ENCODE results near the gene CELA1.

Gene CELA1

DNA sequence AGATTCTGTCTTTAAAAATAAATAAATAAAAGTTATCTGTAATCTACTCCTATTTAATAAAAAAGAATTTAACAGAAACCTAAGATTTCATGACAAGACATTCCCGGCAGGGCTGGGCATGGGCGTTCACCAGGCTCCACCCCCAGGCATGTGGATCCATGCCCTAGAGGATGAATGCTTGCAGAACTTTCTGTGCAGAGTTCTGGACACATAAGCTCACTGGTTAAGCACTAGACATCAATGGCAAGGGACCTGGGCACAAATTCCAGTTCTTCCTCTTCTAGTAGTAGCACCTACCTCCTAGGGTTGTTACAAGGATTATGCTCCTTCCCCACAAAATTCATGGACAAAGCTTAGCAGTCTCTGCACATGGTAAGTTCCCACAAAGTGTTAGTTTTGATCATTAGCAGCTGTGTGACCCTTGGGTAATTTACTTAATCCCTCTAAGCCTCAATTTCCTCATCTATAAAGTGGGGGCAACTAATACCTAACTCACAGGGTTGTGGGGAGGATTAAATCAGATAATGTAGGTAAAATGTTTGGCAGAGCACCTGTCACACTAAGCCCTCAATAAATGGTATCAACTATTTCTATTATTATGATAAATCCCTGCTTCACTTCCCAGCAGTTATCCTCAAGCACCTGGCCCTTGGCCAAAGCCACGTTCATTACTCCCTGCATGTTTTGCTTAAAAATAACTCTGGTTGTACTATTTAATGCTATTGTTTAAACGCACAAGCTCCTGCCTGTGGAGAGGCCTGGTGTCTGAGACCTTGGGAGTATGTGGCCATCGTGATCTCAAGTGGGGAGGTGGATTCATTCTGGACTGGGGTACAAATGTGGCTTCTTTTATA, 35.0 kb upstream of the CELA1 start:
- Histone ChIP-seq H3K27me3 (ENCODE audit: insufficient read depth, insufficient read length) (no peaks in the 10 kb centered on the region), H3K36me3 (ENCODE audit: insufficient read depth, insufficient read length, low read length) (peaks cover 76% of the 10 kb centered on the region), H3K4me1 (ENCODE audit: insufficient read depth, insufficient read length) (peaks cover 1% of the 10 kb centered on the region), H3K9me3 (ENCODE audit: insufficient read depth, low read length) (no peaks in the 10 kb centered on the region), H3K4me3 (ENCODE audit: insufficient read length, low read depth) (no peak overlapping the region), H3K9ac (ENCODE audit: insufficient read length, low read depth) (no peak overlapping the region)
- no peak for TF ChIP-seq SUZ12 (IDR thresholded peaks at IDR 0.05; ENCODE audit: extremely low read depth, insufficient read depth, insufficient read length)
- no peak for TF ChIP-seq YY1 (IDR thresholded peaks at IDR 0.05; ENCODE audit: insufficient read depth, insufficient read length)
- TF ChIP-seq ZNF274 (IDR thresholded peaks at IDR 0.05; ENCODE audit: low read depth, low read length), result no peak
- no peak for DNase-seq (ENCODE audit: low read depth, low spot score)

GRCh38 chr12:51379571-51379970, 33.1 kb upstream of the CELA1 start:
- H3K27me3 ChIP-seq (ENCODE audit: insufficient read depth, insufficient read length), result no peaks in the 10 kb centered on the region
- no peak overlapping the region for H3K4me3 ChIP-seq (ENCODE audit: insufficient read length, low read depth)
- H3K9ac ChIP-seq (ENCODE audit: insufficient read length, low read depth), result no peak overlapping the region
- H3K9me3 ChIP-seq (ENCODE audit: insufficient read depth, low read length), result no peaks in the 10 kb centered on the region
- peaks cover 85% of the 10 kb centered on the region for H3K36me3 ChIP-seq (ENCODE audit: insufficient read depth, insufficient read length, low read length)
- no peak for TF ChIP-seq YY1 (IDR thresholded peaks at IDR 0.05; ENCODE audit: insufficient read depth, insufficient read length)
- no peak for TF ChIP-seq ZNF274 (IDR thresholded peaks at IDR 0.05; ENCODE audit: low read depth, low read length)
- no peak for TF ChIP-seq SUZ12 (IDR thresholded peaks at IDR 0.05; ENCODE audit: extremely low read depth, insufficient read depth, insufficient read length)
- no peak for DNase-seq (ENCODE audit: low read depth, low spot score)
- no peaks in the 10 kb centered on the region for H3K4me1 ChIP-seq (ENCODE audit: insufficient read depth, insufficient read length)

DNA sequence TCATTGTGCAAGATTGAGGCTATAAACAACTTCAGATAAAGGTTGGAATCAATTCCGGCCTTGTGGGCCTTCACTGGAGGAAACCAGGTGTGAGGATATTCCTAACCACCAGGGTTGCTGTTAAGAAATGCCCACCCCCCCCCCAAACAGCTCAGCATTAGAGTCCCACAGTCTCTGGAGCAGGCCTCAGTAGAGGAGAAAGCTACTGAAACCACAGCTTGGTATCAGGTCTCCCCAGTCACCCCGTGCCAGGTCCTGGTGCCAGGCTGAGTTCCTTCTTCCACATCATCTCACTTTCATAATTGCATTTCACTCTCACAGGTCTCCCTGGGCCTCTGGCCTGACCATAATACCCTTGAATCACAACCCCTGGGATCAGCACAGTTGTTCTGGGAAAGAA, 32.3 kb upstream of the CELA1 start:
- H3K4me1 ChIP-seq (ENCODE audit: insufficient read depth, insufficient read length), result no peaks in the 10 kb centered on the region
- TF ChIP-seq SUZ12 (IDR thresholded peaks at IDR 0.05; ENCODE audit: extremely low read depth, insufficient read depth, insufficient read length) (no peak), YY1 (IDR thresholded peaks at IDR 0.05; ENCODE audit: insufficient read depth, insufficient read length) (no peak), ZNF274 (IDR thresholded peaks at IDR 0.05; ENCODE audit: low read depth, low read length) (no peak)
- H3K36me3 ChIP-seq (ENCODE audit: insufficient read depth, insufficient read length, low read length), result peaks cover 91% of the 10 kb centered on the region
- no peak overlapping the region for H3K9ac ChIP-seq (ENCODE audit: insufficient read length, low read depth)
- no peaks in the 10 kb centered on the region for H3K27me3 ChIP-seq (ENCODE audit: insufficient read depth, insufficient read length)
- DNase-seq (ENCODE audit: low read depth, low spot score), result no peak
- no peak overlapping the region for H3K4me3 ChIP-seq (ENCODE audit: insufficient read length, low read depth)
- no peaks in the 10 kb centered on the region for H3K9me3 ChIP-seq (ENCODE audit: insufficient read depth, low read length)

DNA sequence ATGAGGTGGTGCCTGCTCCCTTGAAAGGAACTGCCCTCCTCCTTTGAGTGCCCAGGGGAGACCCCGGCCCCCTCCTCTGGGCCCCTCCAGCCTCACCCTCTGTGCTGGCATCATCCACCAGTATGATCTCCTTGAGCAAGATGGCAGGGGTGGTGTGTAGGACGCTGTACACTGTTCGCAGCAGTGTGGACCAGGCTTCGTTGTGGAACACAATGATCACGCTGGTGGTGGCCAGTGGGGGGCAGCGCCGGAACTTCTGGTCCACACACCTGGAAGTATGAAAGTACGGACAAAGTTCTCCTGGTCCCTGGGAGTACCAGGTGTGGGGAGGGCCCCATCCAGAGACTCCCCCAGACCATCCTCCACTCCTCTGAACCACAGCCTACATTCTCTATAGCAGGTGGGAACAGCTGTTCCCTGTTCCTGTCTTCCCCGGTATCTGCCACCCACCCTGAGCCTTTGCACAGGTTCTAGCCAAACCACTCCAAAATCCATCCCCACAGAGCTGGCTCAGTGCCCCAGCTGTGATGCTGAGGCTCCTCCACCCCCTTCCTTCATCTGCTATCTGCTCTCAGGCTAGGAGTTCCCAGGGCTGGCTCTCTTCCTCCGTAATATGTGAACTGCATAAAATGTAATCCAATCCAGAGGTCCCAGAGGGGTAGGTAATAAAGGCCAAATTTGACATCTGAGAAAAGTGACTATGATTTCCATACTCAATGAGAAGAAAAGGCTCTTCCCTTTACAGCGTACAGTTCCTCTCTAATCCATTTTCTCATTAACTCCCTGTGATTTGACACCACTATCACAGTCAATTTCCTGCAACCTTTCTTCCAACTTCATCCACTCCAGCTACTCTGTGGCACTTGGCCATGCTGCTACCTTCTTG, 30.9 kb upstream of the CELA1 start:
- H3K9ac ChIP-seq (ENCODE audit: insufficient read length, low read depth), result no peak overlapping the region
- H3K36me3 ChIP-seq (ENCODE audit: insufficient read depth, insufficient read length, low read length), result peaks cover 92% of the 10 kb centered on the region
- TF ChIP-seq ZNF274 (IDR thresholded peaks at IDR 0.05; ENCODE audit: low read depth, low read length), result no peak
- TF ChIP-seq SUZ12 (IDR thresholded peaks at IDR 0.05; ENCODE audit: extremely low read depth, insufficient read depth, insufficient read length), result no peak
- TF ChIP-seq YY1 (IDR thresholded peaks at IDR 0.05; ENCODE audit: insufficient read depth, insufficient read length), result no peak
- H3K4me1 ChIP-seq (ENCODE audit: insufficient read depth, insufficient read length), result peaks cover 2% of the 10 kb centered on the region
- no peak overlapping the region for H3K4me3 ChIP-seq (ENCODE audit: insufficient read length, low read depth)
- H3K27me3 ChIP-seq (ENCODE audit: insufficient read depth, insufficient read length), result no peaks in the 10 kb centered on the region
- H3K9me3 ChIP-seq (ENCODE audit: insufficient read depth, low read length), result no peaks in the 10 kb centered on the region
- no peak for DNase-seq (ENCODE audit: low read depth, low spot score)

DNA sequence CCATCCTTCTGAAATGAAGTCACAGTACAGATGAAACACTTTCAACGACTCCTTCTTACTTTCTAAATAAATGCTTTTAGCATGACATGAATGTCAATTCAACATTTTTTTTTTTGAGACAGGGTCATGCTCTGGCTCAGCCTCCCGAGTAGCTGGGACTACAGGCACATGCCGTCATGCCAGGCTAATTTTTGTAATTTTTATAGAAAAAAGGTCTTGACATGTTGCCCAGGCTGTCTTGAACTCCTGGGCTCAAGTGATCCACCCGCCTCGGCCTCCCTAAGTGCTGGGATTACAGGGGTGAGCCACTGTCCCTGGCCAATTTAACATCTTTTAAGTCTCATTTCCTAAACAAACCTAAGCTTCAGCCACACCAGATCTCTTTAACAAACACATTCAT, 28.4 kb upstream of the CELA1 start:
- peaks cover 2% of the 10 kb centered on the region for H3K4me1 ChIP-seq (ENCODE audit: insufficient read depth, insufficient read length)
- H3K27me3 ChIP-seq (ENCODE audit: insufficient read depth, insufficient read length), result no peaks in the 10 kb centered on the region
- DNase-seq (ENCODE audit: low read depth, low spot score), result no peak
- TF ChIP-seq SUZ12 (IDR thresholded peaks at IDR 0.05; ENCODE audit: extremely low read depth, insufficient read depth, insufficient read length), result no peak
- TF ChIP-seq YY1 (IDR thresholded peaks at IDR 0.05; ENCODE audit: insufficient read depth, insufficient read length), result no peak
- TF ChIP-seq ZNF274 (IDR thresholded peaks at IDR 0.05; ENCODE audit: low read depth, low read length), result no peak
- no peak overlapping the region for H3K4me3 ChIP-seq (ENCODE audit: insufficient read length, low read depth)
- no peaks in the 10 kb centered on the region for H3K9me3 ChIP-seq (ENCODE audit: insufficient read depth, low read length)
- H3K36me3 ChIP-seq (ENCODE audit: insufficient read depth, insufficient read length, low read length), result peaks cover 77% of the 10 kb centered on the region
- H3K9ac ChIP-seq (ENCODE audit: insufficient read length, low read depth), result no peak overlapping the region

DNA sequence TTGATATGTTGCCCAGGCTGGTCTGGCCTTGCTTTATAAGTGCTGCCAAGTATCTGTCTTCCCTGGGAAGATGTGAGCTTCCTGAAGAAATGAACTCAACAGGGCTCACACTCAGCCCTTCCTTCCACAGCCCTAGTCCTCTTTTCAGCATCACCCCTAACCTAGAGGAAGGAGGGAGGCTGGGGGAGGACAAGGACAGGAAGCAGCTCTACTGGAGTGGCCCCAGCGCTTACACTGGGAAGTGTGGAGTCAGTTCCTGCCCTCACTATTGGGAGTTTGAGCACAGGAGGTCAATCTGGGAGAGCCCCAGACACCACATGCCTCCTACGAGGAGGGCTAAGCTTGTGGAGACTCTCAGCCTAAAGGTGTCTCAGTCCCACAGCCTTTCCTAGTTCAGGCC, 27.9 kb upstream of the CELA1 start:
- TF ChIP-seq SUZ12 (IDR thresholded peaks at IDR 0.05; ENCODE audit: extremely low read depth, insufficient read depth, insufficient read length) (no peak), ZNF274 (IDR thresholded peaks at IDR 0.05; ENCODE audit: low read depth, low read length) (no peak), YY1 (IDR thresholded peaks at IDR 0.05; ENCODE audit: insufficient read depth, insufficient read length) (no peak)
- H3K9ac ChIP-seq (ENCODE audit: insufficient read length, low read depth), result no peak overlapping the region
- no peaks in the 10 kb centered on the region for H3K9me3 ChIP-seq (ENCODE audit: insufficient read depth, low read length)
- H3K4me3 ChIP-seq (ENCODE audit: insufficient read length, low read depth), result no peak overlapping the region
- H3K36me3 ChIP-seq (ENCODE audit: insufficient read depth, insufficient read length, low read length), result peaks cover 77% of the 10 kb centered on the region
- H3K27me3 ChIP-seq (ENCODE audit: insufficient read depth, insufficient read length), result no peaks in the 10 kb centered on the region
- DNase-seq (ENCODE audit: low read depth, low spot score), result no peak
- H3K4me1 ChIP-seq (ENCODE audit: insufficient read depth, insufficient read length), result peaks cover 3% of the 10 kb centered on the region

GRCh38 chr12:51373187-51373586, 26.7 kb upstream of the CELA1 start:
- DNase-seq (ENCODE audit: low read depth, low spot score), result no peak
- Histone ChIP-seq H3K9me3 (ENCODE audit: insufficient read depth, low read length) (no peaks in the 10 kb centered on the region), H3K27me3 (ENCODE audit: insufficient read depth, insufficient read length) (no peaks in the 10 kb centered on the region), H3K9ac (ENCODE audit: insufficient read length, low read depth) (no peak overlapping the region), H3K4me1 (ENCODE audit: insufficient read depth, insufficient read length) (peaks cover 11% of the 10 kb centered on the region), H3K36me3 (ENCODE audit: insufficient read depth, insufficient read length, low read length) (peaks cover 70% of the 10 kb centered on the region), H3K4me3 (ENCODE audit: insufficient read length, low read depth) (no peak overlapping the region)
- no peak for TF ChIP-seq YY1 (IDR thresholded peaks at IDR 0.05; ENCODE audit: insufficient read depth, insufficient read length)
- TF ChIP-seq SUZ12 (IDR thresholded peaks at IDR 0.05; ENCODE audit: extremely low read depth, insufficient read depth, insufficient read length), result no peak
- TF ChIP-seq ZNF274 (IDR thresholded peaks at IDR 0.05; ENCODE audit: low read depth, low read length), result no peak

Data from NT2/D1 (cell line).